Stimulated activated CD8-positive, alpha-beta memory T cell treated with anti-CD3 and anti-CD28 coated beads, Interleukin-7, amount 100 ng/mL, for 4 hours (primary cell): Measurements from ENCODE around the gene QKI.
"Not testable (repeated sequence)": the region's sequence is repeated elsewhere in the genome, so short reads cannot be mapped to it uniquely, and the experiment has no call there.

Experiments used
- DNase-seq, 2 donors: peaks; one replicate each; pipeline ENCODE4 v3.0.0-alpha.2; 2020; ENCODE audit warnings: low read depth in 2 of 2

The QKI gene

GRCh38 chr6:163579111-163579879 lies 164.8 kb downstream of the QKI start:
- DNase-seq = no peak

DNA sequence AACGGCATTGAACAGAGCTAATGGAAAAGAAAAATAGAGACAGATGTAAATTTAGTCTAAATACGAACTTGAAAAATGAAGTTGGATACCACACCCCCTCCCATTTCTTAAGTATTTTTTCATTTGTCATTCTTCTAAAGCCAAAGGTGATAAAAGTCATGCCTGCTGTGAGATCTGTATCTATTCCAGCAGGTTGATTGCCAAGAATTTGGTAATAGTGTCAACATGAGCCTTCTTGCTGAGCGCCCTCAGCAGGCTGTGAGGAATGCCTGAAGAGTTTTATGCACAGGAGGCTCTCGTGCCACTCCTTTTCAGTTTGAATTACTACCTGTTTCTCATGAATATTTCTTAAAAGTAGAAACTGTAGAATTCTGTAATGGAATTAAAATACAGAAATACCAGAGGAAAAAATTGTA lies 165.4 kb downstream of the QKI start:
- no peak for DNase-seq

- no peak for DNase-seq
Measured at GRCh38 chr6:163580311-163581030, 166.0 kb downstream of the QKI start.

GRCh38 chr6:163583558-163583957 lies 169.0 kb downstream of the QKI start:
- no peak for DNase-seq

- no peak for DNase-seq
Measured at GRCh38 chr6:163585932-163586437, 171.5 kb downstream of the QKI start.

DNA sequence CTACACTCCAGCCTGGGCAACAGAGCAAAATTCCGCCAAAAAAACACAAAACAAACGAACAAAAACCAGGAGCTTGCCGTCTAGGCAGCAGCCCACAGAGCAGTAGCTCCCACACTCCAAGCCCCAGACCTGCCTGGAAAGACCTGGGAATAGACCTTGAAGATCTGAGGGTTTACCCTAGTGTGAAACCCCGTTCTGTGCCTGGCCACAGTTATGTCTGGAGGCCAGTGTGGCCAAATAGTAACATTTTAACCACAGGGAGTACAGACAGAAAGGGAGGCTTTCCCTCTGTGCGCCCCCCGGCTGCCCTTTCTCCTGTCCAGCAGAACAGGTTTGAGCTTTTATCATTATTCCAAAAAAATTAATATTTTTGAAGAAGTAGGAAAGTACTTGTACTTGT lies 172.4 kb downstream of the QKI start:
- no peak for DNase-seq

DNA sequence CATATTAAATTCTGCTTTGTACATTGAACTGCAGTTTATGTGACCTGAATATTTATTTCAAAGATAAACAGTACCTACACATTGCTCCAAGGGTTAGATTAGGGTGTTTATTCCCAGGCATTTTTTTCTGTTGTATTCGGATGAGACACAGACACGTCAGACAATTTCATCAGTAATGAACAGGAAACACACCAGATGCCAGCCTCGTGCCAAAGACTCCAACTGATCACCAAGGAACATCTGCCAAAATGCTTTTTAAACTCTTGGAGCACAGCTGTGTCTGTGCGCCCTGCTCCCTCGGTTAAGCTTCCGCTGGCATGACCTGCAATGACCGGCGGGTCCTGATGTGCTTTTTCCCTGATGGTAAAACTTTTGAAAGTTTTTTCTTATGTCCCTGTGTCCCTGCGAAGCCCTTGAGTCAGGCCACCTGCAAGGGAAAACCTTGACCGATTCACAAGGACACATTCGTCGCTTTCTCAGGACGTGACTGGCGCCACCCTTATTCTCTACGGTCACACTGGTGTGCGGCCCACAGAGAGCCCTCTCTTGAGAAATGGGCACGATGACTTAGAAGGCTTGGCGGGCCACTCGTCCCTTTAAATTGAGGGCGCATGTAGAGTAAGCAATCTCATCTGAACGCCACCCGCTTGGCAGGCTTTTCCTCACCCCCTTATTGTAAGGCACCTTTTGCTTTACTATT lies 173.9 kb downstream of the QKI start:
- no peak for DNase-seq

GRCh38 chr6:163589387-163589786 lies 174.9 kb downstream of the QKI start:
- DNase-seq = no peak

DNA sequence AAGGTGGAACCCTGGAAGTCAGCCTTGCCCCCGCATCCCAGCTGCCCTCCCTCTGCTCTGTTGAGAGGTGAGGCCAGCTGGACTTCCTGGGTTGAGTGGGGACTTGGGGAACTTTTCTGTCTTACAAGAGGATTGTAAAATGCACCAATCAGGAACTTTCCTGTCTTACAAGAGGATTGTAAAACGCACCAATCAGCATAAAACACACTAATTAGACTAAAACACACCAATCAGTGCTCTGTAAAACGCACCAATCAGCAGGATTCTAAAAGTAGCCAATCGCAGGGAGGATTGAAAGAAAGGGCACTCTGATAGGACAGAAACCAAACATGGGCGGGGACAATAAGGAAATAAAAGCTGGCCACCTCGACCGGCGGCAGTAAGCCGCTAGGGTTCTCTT lies 175.6 kb downstream of the QKI start:
- not testable (repeated sequence) for DNase-seq

DNA sequence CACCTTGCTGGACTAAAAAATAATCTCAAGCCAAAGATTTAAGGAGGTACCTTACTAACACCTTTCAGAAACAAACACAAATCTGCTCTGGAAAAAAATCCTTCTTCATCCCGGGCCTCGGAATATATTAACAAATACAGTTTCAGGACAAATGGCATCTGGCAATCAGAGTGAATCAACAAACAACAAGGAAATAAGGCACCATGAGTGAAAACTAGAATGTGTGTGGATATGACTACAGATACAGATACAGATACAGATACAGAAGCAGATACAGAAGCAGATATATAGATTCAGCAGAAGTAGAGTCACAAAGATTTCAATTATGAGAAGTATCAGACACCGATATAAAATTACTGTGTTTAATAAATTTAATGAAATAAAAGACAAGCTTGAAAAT lies 178.4 kb downstream of the QKI start:
- DNase-seq = no peak

DNA sequence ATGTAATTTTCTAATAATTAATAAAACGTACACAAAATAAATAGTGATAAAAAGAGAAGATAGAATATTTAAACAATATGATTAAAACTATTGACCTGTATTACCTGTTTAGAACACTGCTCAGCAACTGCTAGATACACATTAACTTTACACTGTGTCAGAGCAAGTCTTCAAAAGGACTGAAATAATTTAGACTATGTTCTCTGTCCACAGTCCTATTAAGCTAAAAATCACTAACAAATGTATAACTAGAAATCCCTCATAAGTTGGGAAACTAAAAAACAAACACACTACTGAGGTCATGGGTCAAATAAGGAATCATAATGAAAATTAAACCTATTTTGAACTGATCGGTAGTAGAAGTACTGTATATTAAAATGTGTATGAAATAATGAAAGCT lies 181.7 kb downstream of the QKI start:
- no peak for DNase-seq

DNA sequence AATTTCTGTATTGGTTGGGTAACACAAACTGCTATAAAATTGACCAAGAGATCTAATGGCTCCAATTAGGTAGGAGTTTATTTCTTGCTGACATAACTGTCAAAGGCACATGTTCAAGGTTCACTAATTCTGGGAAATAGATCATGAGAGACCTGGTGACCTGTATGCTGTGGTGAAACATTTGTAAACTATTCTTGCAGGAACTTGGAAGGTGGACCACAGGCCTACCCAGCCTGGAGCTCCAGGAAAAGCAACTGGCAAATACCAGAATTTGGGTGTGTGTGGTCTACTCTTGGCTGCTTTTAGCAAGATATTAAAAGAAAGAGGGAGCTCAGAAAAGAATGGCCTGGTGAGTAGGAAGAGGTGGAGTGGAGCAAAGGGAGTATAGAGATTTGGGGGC lies 184.6 kb downstream of the QKI start:
- no peak for DNase-seq

DNA sequence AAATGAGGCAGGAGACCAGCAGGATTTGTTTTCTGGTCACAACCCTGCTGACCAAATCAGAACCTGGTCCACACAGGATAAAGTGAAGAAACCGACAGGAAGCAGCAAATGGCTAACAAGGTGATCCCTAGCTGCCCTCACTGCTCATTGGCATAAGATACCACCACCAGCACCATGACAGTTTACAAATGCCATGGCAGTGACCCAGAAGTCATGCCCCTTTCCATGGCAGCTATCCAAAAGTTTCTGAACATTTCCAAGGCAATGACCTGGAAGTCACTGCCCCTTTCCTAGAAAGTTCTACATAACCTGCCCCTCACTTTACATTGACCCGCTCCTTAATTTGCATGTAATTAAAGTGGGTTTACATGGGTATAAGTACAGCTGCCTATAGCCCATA lies 185.2 kb downstream of the QKI start:
- DNase-seq = no peak

DNA sequence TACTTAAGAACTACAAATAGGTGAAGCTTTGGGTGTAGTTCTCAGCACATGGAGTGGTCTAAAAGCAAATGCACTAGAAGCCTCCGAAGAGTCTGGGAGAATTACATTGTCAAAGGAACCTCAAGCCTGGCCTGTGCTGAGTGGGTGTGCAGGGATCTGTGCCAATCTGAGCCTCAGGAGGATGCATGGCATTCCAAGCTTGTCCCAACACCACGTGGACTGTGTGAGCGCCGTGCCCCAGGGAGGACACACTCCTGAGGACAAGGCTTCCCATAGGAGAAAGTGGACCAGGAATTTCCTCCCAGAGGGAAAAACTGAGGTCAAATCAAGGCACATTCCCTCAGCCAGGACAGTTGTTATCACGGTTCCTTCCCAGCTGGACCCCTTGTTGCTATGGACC lies 185.8 kb downstream of the QKI start:
- no peak for DNase-seq

DNA sequence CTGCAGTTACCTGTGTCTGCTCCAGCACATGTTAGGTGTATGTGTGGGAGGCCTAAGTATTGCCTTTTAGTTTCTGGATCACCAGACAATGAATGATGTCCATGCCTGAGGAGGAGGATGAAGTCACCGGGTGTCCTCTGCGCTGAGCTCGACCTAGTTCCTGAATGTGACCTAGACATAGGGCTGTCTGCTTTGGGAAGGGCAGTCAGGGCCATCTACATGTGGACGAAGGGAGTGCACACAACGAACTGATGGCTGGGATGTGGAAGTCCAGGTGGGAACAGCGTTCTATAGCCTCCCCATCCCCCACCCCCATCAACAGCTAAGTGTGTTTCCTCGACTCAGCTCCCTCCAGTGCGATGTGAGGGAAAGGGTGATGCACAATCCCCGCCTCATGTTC lies 186.3 kb downstream of the QKI start:
- DNase-seq = no peak

- no peak for DNase-seq
Measured at GRCh38 chr6:163602851-163603250, 188.3 kb downstream of the QKI start.

DNA sequence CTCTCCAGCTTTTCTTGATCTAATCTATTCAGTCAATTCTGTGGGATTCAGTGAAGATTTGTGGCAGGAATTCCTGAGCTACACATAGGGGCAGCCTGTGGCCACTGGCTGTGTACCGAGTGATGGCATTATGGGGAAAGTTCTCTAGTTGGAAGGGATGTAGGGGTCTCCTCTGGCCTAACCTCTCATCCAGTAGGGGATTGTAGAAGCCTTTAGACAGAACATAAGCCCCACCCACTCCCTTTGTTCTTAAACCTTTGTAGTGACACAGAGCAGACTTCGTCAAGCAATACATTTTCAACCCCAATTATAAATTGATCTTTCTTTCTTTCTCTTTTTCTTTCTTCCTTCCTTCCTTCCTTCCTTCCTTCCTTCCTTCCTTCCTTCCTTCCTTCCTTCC lies 188.9 kb downstream of the QKI start:
- no peak for DNase-seq

DNA sequence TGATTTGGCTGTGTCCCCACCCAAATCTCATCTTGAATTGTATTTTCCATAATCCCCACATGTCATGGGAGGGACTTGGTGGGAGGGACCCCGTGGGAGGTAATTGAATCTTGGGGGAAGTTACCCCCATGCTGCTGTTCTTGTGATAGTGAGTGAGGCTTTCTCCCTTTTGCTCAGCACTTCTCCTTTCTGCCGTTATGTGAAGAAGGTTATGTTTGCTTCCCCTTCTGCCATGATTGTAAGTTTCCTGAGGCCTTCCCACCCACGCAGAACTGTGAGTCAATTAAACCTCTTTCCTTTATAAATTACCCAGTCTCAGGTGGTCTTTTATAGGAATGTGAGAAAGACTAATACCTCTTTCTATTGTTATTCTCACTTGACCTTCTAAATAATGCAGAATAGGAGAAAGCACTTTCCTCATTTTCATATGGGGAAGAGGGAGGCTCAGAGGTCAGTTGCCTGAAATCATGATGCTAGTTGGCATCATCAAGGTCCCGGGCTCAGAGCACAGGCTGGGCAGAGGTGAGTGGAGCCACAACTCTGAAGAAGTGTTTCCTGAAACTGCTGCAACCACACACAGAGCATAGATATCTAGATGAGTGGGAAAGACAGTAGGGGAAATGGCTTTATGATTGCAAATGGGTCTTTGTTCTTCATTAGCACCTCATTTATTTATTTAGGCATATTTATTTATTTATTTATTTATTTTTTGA lies 191.0 kb downstream of the QKI start:
- no peak for DNase-seq

- no peak for DNase-seq
Measured at GRCh38 chr6:163607792-163608191, 193.3 kb downstream of the QKI start.

- no peak for DNase-seq
Measured at GRCh38 chr6:163608204-163608644, 193.7 kb downstream of the QKI start.

- DNase-seq = no peak
Measured at GRCh38 chr6:163612200-163612599, 197.7 kb downstream of the QKI start.

GRCh38 chr6:163613025-163613424 lies 198.5 kb downstream of the QKI start:
- no peak for DNase-seq
